GM18519 (cell line): ENCODE data around the gene GPAM.

Experiments
- ATAC-seq: cut with Tn5 transposase; IDR thresholded peaks from one replicate; pipeline ENCODE4 v1.9.1; 2021; ENCODE audit warnings: mild to moderate bottlenecking, moderate library complexity; ENCODE audit not compliant: unreplicated experiment, low FRiP score

The GPAM gene

DNA sequence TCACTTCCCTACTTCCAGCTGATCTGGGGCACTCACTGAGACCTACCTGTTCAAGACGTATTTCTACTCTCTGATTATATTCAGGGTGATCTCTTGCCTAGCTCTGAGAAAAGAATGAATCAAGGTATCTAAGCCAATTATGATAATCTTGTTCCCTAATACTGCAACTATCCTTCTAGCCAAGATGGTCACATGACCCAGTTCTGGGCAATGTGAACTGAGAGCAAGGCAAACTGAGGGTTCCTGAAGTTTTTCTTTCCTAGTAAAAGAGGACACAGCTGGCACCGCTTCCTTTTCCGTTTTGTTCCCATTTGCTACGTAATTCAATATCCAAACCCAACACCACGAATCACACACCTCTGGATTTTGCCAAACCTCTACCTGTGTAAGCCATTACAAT, 5.9 kb upstream of the GPAM start:
- ATAC-seq: no peak

GRCh38 chr10:112187527-112187926, 4.0 kb upstream of the GPAM start:
- ATAC-seq: no peak

- no peak for ATAC-seq
These were observed 2.4 kb upstream of the GPAM start for GRCh38 chr10:112185959-112186358.

GRCh38 chr10:112184379-112184778, 814 bp upstream of the GPAM start:
- ATAC-seq: no peak

DNA sequence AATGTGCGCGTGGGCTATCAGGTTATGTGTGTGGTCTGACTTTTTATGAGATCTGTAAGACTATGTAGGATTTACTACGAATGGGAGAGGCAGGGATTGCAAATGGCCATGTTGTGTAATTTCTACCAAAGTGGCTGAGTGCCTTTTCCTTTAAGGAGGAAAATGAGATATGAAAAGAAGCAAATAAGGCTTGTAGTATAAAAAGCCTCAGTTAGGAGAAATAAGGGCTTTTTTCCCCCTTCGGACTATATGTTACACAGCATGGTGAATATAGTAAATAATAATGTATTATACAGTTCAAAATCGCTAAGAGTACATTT, 447 bp upstream of the GPAM start:
- ATAC-seq: no peak

GRCh38 chr10:112182784-112183328, 709 bp downstream of the GPAM start:
- ATAC-seq: no peak

- no peak for ATAC-seq
These were observed 6.3 kb downstream of the GPAM start for GRCh38 chr10:112177247-112177646.

- ATAC-seq: no peak
These were observed 7.0 kb downstream of the GPAM start for GRCh38 chr10:112176543-112176942.

GRCh38 chr10:112175409-112175808, 8.2 kb downstream of the GPAM start:
- ATAC-seq: no peak

DNA sequence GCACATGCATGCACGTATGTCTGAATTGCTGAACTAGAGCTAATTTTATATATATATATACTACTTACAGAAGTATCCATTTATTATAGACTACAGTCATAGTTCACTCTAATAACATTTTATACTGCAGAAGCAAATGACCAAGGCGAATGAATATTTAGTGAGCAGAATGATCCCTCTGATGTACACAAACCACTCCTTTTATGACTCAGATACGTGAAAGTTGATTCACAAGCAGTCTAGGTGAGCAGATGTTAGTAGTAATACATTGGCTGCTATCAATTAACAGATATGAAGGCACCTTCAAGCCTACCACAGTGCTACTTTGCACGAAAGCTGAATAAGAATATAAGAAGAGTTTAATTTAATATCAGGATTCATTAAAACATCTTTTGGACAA, 10.4 kb downstream of the GPAM start:
- no peak for ATAC-seq

DNA sequence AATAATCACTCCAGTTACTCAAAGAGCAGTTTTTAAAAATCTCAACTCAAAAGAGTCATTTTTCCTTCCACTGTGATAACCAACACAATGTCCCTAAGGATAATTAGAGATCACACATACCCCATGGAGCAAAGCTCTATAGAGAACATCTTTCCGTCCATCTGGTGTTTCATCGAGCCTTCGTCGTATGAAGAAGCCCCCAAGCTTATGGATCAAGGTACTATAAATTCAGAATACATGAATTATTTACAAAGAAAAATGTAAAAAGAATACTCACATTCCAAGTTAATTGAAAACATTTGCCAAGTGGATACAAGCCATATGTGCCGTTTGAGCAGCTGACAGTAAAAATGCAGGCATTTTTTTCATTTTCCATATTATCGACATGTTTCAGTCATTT, 14.8 kb downstream of the GPAM start:
- ATAC-seq: no peak

DNA sequence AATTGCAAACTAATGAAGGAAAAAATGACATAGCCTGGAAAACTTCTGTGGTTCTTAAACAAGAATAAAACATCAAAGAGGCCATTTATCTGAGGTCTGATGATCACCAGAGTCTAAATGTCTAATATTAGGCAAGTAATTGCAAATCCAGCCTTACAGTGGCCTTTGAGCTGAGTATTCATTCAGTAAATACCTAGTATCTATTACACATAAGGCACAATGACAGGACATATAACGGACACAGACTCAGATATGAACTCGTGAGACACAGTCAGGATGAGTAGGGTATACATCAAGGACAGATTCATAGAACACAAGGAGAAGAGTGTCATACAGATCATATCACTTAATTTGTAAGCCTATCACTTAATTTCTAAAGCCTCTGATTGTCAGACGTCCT, 16.8 kb downstream of the GPAM start:
- no peak for ATAC-seq

DNA sequence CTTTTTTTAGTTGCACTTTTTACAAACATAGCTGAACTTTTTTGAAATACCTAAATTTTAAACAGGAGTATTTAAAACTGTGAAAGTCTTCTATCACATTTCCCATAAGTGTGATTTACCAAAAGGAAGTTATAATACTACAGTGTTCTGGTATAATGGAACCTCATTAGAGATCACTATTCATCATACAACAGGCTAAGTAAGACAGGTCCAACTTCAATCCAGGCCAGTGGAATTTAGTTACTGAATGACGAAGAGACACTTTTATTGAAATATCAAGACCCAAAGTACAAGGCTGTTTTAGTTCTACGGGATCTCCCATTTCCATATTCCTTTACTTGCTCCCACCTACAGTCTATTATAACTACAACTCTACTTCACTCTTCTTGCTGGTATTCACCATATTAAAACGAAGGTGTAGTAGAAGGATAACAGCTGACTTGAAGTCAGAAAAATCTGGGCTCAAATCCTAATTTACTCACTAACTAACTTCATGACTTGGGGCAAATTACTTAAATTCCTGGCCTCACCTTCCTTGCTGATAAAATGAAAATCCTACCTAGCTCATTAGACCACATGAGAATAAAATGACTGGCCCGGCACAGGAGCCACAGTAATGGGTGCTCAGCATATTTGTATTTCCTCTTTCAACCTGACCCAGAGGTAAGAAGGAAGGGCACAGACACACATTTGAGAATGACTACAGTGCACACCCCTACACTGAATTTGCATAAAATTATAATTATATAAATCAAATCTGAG, 21.6 kb downstream of the GPAM start:
- ATAC-seq: no peak

GRCh38 chr10:112160834-112161233, 22.7 kb downstream of the GPAM start:
- ATAC-seq: no peak

- ATAC-seq: no peak
These were observed 24.1 kb downstream of the GPAM start for GRCh38 chr10:112159469-112159868.

DNA sequence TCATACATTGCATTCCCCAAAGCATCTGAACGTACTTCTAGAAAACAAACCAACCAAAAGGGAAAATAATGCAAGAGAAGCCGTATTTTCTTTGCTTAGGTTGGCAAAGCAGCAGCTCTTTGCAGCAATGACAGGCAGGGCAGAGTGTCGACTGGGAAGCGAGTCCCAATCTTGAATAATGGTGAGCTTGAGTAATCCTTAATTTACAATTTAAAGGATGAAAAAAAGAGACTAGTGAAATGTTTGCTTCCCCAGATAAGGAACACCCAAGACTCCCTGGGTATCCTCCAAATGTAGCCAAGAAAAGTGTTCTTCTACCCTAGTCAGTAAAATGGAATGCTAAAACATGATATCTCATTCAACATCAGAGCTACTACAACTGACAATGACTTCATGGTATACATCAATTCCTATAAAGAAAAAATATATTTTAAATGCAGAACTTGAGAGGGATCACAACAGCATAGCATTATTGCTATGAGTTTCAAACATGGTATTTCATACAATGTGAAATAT, 32.0 kb downstream of the GPAM start:
- no peak for ATAC-seq

DNA sequence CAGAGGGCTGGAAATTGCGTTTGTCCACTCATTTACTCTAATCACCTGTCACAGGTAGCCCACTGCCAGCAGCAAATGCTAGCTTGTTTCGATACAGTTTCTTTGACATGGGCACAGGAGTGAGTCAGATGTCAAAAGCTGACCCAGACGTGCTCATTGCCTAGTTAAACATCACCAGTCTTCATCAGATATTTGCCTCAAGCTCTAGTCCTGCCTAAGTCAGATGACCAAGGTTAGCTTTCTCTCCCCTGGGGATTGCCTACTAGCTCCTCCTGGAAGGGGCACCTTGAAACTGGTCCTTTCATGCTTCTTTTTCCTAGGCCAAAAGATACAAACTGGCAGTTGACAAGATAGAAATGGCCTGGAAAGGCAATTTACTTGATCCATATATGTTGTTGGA, 35.2 kb downstream of the GPAM start:
- ATAC-seq: no peak

- ATAC-seq: no peak
These were observed 36.8 kb downstream of the GPAM start for GRCh38 chr10:112146799-112147198.

- no peak for ATAC-seq
These were observed 38.3 kb downstream of the GPAM start for GRCh38 chr10:112145263-112145662.

- ATAC-seq: no peak
These were observed 40.1 kb downstream of the GPAM start for GRCh38 chr10:112143420-112143819.

- ATAC-seq: no peak
These were observed 42.3 kb downstream of the GPAM start for GRCh38 chr10:112141292-112141691.
